NCI-H460 (cell line): Measurements from ENCODE around the gene EEF1A2. TPM values are rescaled to one million over a fixed set of nuclear protein-coding genes. Genes with fewer than 3 reads are reported as not detected.

Source experiments
- DNase-seq: peaks from one replicate; pipeline ENCODE4 v3.0.0-alpha.2; 2016; ENCODE audit warnings: low read depth; ENCODE audit errors: extremely low read depth
- total RNA-seq: library from RNA; depleted of rRNA; stranded (reverse); fragments of >200 nt; shearing (Covaris generic); gene quantifications from 2 replicates; pipeline ENCODE4 v1.2.3, GENCODE V29; 2014

EEF1A2 gene
- total RNA-seq, 1 experiment from 2014 or later, result 224 TPM

DNA sequence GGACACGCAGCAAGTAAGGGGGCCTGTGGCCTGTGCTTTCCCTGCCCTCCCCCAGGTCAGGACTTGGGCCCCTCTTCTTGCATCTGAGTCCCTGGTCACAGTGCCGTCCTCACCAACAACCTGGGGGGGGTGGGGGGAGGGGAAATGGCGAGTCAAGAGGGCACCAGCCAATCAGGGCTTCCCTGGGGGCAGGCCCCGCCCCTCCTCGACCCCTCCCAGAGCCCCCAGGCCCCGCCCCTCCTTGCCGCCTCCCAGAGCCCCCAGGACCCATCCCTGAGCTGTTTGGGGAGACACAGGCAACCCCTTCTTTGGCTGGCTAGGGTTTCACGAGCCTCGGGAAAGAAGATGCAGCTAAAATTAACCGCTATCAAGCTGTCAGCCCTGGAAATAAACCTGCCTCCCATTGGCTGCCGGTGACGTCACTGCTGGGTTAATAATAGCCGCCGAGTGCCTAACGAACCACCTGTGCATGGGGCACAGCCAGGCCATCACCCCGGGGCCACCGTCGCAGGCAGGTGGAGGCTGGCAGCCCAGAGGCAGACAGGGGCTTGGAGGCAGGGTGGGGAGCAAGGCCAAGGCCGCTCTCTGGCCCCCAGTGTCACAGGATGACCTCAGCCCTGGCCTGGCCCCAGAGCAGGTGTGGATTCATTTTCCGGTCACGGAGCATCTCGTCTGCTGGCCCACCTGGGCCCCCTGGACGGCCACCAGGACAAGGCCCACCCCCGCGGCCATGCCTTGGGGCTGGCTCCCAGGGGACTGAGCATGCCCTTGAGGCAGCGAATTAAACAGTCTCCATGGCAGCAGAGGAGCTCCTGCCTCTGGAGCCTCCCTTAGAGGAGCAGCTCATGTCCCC, 3.2 kb upstream of the EEF1A2 start:
- no peak for DNase-seq

DNA sequence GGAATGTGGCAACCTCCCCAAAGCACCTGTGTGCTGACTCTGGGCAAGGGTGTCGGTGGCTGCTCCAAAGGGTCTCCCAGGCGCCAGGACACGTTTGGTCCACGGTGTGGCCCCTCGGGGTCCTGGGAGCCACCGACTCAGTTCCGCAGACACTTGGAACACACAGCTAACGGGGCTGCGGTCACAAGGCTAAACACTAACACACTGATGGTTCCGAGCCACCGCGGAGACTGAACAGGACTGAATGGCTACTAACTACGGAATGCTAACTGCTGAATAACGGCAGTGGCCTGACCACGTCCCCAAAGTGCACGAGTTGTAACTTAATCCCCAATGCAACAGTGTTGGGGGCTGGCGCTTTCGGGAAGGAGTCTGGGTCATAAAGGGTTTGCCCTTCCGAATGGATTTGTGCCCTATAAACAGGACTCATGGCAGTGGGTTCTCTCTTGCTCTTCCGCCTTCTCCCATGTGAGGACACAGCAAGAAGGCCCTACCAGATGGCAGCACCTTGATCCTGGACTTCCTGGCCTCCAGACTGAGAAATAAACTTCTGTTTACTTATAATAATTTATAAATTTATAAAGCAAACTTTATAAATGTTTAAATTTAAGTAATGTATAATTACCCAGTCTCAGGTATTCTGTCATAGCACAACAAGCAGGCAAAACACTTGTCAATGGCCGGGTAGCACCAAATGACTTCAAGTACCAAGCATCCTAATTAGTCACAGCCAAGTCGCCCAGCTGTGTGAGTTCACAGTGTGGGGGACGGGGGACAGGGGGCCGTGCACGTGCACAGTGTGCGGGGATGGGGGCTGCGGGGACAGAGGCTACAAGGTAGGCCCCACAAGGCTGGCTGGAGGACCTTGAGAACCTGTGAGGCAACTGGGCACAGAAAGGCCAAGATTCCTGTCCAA, 2.3 kb upstream of the EEF1A2 start:
- no peak for DNase-seq

DNA sequence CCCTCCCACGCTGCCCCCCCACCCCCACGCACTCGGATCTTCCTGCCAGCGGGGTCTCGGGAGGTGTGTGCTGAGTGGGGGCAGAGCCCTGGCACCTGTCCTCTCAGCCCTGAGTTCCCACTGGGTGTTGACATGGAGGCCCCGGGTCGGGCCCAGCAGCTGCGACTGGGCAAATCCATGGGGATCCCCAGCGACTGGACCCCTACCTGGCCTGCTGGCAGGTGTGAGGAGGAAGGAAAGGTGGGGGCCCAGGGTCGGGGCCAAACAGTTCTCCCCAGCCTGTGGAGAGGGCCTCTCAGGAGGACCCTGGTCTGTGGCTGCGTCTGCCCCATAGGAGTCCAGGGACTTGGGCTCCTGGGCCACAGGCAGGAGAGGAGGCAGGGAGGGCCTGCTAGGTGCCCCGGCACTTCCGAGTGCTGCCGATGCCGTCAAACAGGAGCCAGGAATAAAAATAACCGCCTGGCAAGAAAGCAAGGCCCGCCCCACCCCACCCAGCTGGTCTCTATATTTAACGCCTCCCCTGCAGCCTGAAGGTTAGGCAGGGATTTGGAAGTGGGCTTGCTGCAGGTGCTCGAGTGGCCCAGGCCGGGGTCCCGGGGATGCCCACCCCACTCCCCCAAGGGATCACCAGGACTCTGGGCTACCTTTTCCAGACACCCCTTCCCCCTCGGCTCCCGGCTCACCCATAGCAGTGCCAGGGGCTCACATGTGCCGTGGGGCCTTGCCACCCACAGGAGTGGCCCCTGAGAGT, 1.4 kb upstream of the EEF1A2 start:
- DNase-seq, result no peak

DNA sequence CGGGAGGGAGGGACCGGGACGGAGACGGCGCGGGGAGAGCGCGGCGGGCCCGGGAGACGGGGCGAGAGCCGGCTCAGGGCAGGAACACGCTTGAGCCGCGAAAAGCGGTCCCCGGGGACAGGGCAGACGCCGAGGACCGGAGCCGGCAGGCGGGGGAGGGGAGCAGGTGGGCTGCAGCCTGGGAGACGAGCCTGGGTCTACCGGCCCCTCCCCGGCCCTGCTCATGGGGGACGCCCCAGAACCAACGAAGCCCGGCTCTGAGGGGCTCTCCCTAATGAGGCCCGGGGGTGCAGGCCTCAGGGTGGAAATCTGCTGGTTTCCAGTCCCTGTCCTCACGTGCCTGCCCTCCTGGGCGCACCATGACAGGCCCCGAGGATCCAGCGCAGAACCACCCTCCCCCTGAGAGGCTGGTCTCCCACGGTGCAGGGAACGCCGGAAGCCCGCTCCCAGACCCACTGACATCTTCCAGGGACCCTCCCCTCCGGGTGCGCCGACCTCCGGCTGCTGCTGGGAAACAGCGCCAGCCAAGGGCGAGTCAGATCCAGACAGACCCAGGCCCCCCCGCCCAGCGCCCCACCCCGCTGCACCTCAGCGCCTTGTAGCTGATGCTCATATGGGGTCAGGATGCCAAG, 571 bp upstream of the EEF1A2 start:
- DNase-seq, result no peak

DNA sequence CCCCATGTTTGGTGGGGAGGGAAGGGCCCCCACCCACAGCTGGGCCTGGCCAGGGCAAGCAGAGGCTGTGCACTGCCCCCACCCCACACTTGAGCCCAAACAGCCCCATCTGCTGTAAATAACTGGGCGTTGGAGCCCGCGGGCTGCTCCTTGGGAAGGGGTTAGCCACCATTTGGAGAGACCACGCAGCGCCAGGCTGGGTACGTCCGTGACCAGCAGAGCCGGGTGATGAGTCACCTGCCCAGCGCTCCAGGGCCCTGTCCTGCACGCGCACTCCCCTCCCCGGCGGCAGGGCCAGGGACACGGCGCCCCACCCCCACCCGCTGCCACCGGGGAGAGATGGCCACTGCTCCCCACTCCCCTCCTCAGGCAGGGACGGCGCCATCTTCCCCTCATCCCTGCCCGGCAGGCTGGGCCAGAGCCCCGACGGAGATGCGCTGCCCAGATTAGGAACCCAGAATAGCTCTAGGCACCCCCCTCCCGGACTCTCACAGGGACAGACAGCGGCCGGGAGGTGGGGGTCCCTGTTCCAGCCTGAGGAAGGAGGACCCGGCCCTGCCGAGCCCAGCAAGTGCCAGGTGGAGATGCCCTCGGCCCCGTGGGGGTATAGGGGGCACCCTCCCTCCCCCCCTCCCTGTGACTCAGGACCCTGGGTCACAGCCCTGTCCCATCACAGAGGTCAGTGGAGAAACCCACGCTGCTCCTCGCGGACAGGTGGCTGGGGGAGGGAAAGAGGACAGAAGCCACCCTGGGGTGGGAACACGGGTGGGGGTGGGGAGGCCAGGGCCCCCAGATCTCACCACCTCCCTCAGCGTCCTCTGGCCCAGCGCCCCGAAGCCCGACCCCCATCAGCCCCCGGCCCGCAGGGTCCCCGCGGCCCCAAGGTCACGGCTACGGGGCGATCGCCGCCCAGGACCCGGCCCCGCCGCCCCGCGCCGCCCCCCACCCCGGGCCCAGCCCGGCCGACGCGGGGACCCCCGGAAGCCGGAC, 642 bp downstream of the EEF1A2 start:
- DNase-seq, result peak; percentile 55

DNA sequence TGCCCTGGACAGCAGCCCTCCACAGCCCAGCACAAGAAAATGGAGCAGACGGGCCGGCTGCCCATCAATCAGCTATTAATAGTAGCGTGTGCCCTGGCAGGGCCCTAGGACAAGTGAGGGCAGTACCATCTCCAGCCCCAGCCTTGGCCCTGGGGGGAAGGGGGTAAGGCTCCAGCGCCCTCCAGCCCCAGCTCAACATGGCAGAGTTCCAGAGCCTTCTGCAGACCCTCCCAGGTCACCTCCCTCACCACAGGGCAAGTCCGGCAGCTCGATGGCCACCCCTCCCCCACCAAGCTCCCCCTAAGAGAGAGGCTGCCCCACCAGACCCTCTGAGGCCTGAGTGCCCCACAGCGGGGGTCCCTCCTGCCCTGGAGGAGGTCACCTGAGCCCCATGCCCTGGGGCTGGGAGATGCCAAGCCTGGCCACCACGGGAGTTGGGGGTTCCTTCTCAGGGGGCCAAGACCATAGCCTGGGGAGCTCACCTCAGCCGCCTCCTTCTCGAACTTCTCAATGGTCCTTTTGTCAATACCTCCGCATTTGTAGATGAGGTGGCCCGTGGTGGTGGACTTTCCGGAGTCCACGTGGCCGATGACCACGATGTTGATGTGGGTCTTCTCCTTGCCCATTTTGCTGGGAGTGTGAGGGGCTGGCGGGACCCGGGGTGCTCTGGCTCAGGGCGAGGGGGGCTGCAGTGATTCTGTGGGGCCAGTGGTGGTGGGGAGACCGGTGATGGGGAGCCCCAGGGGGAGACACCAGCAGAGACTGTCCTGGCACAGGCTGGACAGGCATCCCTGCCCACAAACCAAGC, 1.5 kb downstream of the EEF1A2 start:
- no peak for DNase-seq

DNA sequence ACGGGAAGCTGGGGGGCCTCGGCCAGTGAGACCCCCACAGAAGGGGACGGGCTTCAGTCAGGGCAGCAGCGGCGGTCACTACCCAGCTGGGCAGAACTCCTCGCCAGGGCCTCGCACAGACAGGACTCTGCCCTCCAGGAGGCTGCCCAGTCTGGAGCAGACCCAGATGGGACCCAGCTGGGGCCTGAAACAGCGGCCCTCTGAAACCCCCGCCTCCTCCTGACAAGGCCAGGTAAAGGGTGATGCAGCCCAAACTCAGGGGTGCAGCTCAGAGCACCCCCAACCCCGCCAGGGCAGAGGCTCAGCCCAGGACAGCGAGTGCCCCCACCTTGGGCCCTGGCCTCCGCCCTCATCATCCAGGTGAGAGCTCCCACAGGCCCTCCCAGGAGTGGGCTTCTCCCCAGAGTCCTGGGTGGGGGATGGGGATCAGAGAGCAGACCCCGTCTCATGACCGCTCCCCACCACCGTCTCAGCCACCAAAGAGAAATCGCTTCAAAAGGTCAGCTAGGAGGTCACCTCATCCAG, 2.2 kb downstream of the EEF1A2 start:
- no peak for DNase-seq

DNA sequence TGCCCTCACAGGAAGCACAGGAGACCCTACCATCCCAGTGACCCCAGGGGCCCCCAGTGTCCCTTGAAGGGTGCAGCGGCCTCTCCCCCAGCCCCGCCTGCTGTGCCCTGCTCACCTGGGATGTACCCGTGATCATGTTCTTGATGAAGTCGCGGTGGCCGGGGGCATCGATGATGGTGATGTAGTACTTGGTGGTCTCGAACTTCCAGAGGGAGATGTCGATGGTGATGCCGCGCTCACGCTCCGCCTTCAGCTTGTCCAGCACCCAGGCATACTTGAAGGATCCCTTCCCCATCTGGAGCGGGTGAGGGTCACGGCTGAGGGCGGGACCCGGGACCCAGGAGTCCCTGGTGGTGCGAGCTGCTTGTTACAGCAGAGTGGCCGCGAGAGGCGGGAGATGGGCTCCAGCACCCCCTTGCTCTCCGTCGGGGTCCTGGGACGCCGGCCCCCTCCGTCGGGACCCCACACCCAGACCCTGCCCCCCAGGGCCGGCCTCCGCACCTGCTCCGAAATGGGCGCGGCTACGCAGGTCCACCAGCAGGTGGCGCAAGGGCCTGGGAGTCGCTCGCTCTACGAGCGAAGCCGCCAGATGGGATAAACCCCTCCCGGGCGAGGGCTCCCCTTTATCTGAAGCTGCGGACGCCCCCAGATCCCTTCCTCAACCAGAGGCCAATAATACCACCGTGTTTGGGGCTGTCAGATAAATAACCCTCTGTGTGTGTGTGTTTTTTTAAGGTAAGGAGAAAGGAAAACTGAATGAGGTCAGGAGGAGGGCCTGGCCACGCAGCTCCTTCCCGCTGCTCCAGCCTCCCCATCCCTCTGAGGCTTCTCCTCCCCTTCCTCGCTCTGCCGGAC, 2.9 kb downstream of the EEF1A2 start:
- peak; percentile 61 for DNase-seq

DNA sequence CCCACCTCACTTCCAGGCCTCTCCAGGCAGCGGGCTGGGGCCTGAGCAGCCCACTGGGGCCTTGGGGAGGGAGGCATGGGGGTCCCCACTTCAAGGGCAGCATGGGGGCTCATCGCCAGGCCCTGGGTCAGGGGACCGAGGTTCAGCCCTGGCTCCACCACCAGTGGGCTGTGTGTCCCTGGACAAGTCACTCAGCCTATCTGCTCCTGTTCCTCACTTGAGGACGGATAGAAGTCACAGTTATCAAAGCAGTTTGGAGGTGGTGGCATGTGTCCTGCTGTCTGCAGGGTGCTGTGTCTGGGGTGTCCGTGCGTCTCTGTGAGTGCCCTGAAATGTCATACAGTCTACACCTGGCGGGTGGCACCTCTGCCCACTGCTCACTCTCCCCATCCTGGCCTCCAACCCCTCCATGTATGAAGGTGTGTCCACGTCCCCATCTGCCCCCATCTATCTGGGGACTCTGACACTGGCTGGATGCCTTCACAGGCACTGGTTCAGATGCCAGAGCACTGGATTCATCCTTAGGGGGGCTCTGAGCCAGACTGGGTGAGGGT, 3.6 kb downstream of the EEF1A2 start:
- no peak for DNase-seq

DNA sequence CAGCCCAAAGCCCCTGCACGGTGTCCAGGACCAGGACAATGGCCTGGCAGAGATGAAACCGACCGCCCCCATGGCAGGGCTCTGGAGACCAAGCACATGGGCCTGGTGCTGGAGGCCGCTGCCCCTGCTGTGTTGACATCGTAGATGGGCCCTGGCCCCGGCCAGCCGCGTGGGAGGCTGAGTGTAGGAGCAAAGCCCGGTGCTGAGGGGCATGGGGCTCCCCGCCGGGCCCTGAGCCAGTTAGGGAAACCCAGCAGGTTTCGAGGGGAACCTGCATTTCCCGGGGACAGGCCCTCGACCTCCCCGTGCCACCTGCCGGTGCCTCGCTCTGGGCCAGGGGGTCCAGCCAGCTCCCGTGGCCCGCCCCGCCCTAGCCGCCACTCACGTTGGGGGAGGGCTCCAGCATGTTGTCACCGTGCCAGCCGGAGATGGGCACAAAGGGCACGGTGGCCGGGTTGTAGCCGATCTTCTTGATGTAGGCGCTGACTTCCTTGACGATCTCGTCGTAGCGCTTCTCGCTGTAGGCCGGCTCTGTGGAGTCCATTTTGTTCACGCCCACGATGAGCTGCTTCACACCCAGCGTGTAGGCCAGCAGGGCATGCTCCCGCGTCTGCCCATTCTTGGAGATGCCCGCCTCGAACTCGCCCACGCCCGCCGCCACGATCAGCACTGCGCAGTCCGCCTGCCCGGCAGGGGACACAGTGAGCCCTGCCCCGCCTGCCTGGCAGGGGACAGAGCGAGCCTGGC, 4.3 kb downstream of the EEF1A2 start:
- no peak for DNase-seq

DNA sequence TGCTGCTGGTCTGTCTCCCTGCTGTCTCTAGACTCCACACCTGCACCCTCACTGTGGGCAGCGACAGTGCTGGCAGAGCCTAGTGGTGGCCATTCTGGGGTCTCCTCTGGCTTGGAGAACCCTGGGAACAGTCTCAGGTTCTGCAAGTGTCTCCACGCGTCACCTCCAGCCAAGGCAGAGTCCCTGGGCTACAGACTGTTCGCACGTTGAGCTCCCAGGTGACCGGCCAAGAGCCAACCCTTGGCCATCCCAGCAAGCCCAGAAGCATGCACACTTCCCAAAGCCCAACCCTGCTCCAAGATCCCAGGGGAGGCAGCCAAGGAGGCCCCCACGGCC, 4.8 kb downstream of the EEF1A2 start:
- DNase-seq, result no peak

DNA sequence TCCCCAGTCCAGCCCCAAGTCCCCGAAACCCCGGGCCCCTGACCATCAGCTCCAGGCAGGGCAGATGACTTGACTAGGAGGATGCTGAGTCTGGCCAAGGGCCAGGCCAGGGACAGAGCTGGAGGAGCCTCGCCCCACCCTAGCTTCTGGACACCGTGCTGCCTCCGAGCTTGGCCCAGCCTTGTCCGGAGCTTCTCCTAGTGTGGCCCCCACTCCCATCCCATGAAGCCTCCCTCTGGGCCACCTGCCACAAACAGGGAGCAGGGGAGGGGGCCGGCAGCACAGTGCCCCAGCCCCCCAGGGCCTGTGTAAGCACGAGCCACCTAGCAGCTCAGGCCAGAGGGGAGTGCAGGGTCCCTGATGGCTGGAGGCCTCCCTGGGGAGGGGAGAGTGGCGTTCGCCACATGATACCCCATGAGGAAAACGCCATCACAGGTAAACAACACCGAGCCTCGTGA, 5.3 kb downstream of the EEF1A2 start:
- no peak for DNase-seq

DNA sequence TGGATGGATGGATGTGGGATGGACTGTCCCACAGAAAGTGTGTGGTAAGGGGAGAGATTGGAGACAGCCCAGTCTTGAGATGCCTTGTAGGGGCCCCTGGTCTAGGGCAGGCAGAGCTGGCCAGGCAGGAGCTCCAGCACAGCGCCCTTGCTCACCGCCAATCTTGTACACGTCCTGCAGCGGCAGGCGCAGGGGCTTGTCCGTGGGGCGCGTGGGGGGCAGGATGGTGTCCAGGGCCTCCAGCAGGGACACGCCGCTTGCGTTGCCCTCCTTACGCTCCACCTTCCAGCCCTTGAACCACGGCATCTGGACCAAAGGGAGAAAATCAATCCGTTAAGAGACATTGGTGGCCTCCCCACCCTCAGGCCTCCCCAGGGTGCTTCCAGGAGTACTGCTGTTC, 5.9 kb downstream of the EEF1A2 start:
- DNase-seq, result no peak

DNA sequence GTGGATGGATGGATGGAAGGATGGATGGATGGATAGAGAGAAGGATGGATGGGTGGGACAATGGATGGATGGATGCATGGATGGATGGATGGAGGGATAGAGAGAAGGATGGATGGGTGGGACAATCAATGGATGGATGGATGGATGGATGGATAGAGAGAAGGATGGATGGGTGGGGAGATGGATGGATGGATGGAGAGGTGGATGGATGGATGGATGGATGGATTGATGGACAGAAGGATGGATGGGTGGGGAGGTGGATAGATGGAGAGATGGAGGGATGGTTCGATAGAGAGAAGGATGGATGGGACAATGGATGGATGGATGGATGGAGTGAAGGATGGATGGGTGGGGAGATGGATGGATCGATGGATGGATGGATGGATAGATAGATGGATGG, 6.4 kb downstream of the EEF1A2 start:
- DNase-seq, result no peak

DNA sequence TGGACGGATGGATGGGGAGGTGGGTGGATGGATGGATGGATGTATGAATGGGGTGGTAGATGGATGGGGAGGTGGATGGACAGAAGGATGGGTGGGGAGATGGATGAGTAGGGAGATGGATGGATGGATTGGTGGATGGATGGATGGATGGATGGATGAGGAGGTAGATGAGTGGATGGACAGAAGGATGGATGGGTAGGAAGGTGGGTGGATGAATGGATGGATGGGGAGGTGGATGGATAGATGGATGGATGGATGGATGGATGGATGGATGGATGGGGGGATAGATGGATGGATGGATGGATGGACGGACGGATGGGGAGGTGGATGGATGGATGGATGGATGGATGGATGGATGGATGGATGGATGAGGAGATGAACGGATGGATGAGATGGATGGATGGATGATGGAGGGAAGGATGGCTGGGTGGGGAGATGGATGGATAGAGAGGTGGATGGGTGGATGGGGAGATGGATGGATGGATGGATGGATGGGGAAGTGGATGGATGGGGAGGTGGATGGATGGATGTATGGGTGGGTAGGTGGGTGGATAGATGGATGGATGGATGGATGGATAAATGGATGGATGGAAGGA, 7.2 kb downstream of the EEF1A2 start:
- DNase-seq, result no peak

DNA sequence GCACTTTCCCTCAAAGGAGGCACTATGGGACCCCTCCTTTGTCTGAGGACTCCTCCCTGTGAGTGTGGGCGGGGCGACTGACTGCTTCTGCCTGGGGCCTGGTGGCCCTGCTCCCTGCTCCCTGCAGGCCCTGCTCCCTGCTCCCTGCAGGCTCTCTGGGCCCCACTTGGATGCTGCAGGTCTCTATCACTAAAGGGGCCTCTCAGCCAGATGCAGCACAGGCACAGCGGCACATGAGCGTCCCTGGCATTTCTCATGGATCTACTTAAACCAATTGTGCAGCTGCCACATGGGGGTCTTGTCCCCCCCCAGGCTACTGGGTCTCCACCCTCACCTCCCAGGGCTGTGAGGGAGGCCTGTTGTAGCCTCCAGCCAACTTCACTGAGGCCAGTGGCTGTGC, 7.8 kb downstream of the EEF1A2 start:
- DNase-seq, result no peak
